MCF 10A (cell line): ENCODE data around the gene DHX8. TPM values are rescaled to one million over a fixed set of nuclear protein-coding genes. Genes with fewer than 3 reads are reported as not detected.

ENCODE experiments used
- BruUV-seq: library from RNA; stranded (reverse); fragments of 400-500 nt; replicated peaks from 2 replicates; lab custom pipeline; 2021; lab: Mats Ljungman, UMichigan
- CTCF ChIA-PET: fragments of 300-600 bp; sonication (Branson Sonifier 250); formaldehyde crosslinking; extraction: SDS; loops from one replicate; lab custom pipeline; 2021; ENCODE audit warnings: antibody characterized with exemption, inconsistent platforms; lab: Yijun Ruan, JAX
- POLR2A ChIA-PET: fragments of 300-600, 350-650 bp; sonication (Branson Sonifier 250); formaldehyde crosslinking; extraction: SDS; loops from one replicate; lab custom pipeline; 2020; ENCODE audit warnings: antibody characterized with exemption, inconsistent platforms; lab: Yijun Ruan, JAX
- DNase-seq: peaks from one replicate; pipeline ENCODE4 v3.0.0-alpha.2; 2018; ENCODE audit not compliant: unreplicated experiment
- H3K27ac Mint-ChIP-seq: one replicate; pipeline ENCODE4 v1.8.0; 2022; ENCODE audit warnings: mild to moderate bottlenecking, low read depth, mixed read lengths; ENCODE audit not compliant: unreplicated experiment
- H3K27me3 Mint-ChIP-seq: one replicate; pipeline ENCODE4 v1.8.0; 2022; ENCODE audit warnings: mixed read lengths; ENCODE audit not compliant: insufficient read depth, unreplicated experiment
- H3K36me3 Mint-ChIP-seq: one replicate; pipeline ENCODE4 v1.8.0; 2022; ENCODE audit warnings: mild to moderate bottlenecking, moderate library complexity, mixed read lengths; ENCODE audit not compliant: insufficient read depth, unreplicated experiment
- H3K4me1 Mint-ChIP-seq: one replicate; pipeline ENCODE4 v1.8.0; 2022; ENCODE audit warnings: mixed read lengths; ENCODE audit not compliant: insufficient read depth, unreplicated experiment
- H3K4me3 Mint-ChIP-seq: one replicate; pipeline ENCODE4 v1.8.0; 2022; ENCODE audit warnings: mild to moderate bottlenecking, moderate library complexity, mixed read lengths; ENCODE audit not compliant: unreplicated experiment
- H3K9me3 Mint-ChIP-seq: one replicate; pipeline ENCODE4 v1.8.0; 2022; ENCODE audit warnings: mixed read lengths; ENCODE audit not compliant: unreplicated experiment
- CTCF ChIP-seq: fragments of 200-600 bp; IDR thresholded peaks from one replicate; pipeline ENCODE4 v1.8.0; 2022; ENCODE audit warnings: antibody characterized with exemption, mild to moderate bottlenecking; ENCODE audit not compliant: unreplicated experiment
- intact Hi-C: fragments of 100-400 bp; cut with micrococcal nuclease; formaldehyde crosslinking; loops from 2 replicates; pipeline ENCODE4 v1.14.1; 2022
- total RNA-seq: library from RNA; stranded (reverse); gene quantifications from 2 replicates; pipeline ENCODE4 v1.2.3, GENCODE V29; 2022

Gene DHX8
- total RNA-seq, 1 experiment from 2014 or later: 56.9 TPM

GRCh38 chr17:43573579-43574321 lies 90.0 kb downstream of the DHX8 start:
- TF ChIP-seq CTCF: no peak
- POLR2A ChIA-PET: interaction anchor here (0.8 to 1.9 kb wide), 2 partner anchors 11 to 100 kb away, joined by 3 to 8 read pairs; no protein-coding TSS in a partner anchor
- no peak overlapping the region for H3K27ac Mint-ChIP-seq

DNA sequence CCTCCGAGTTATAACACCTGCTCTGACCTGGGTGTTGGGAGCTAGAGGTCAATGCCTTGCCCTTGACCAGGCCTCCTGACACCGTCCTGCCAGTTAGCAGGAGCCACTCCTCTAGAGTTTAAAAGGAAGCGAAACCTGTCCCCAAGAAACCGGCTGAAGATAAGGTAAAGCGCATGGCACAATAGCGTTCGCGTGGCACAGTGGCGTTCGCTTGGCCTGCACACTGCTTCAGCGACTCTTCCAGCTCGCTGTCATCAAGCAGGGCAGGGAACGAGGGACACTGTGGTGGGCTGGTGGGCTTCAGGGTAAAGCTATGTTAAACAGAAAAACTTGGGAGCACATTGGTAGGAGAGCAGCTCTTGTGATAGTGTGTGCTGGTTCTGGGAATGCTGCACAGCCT lies 90.6 kb downstream of the DHX8 start:
- BruUV-seq: no TSS peak
- Mint-ChIP-seq H3K27me3 (no peaks in the 10 kb centered on the region), H3K36me3 (no peaks in the 10 kb centered on the region), H3K4me1 (peaks cover 14% of the 10 kb centered on the region), H3K27ac (no peak overlapping the region), H3K9me3 (no peaks in the 10 kb centered on the region), H3K4me3 (no peak overlapping the region)
- POLR2A ChIA-PET: interaction anchor here (1.9 kb wide), 1 partner anchor 99 kb away, joined by 8 read pairs; no protein-coding TSS in a partner anchor
- DNase-seq: no peak
- no peak for TF ChIP-seq CTCF
- intact Hi-C loops: loop anchor here (10.0 kb wide), 1 partner anchor 180 kb away; the partner anchor contains the start of gene ARL4D
- CTCF ChIA-PET: interaction anchor here (0.6 to 2.9 kb wide), 6 partner anchors 27 to 1062 kb away, joined by 3 to 9 read pairs (median 3); no protein-coding TSS in a partner anchor

More at GRCh38 chr17:43573579-43574321, 90.0 kb downstream of the DHX8 start:
- no peaks in the 10 kb centered on the region for H3K36me3 Mint-ChIP-seq
- H3K4me3 Mint-ChIP-seq: no peak overlapping the region
- intact Hi-C loops: loop anchor here (10.0 kb wide), 1 partner anchor 179 kb away; the partner anchor contains the start of gene ARL4D
- H3K27me3 Mint-ChIP-seq: no peaks in the 10 kb centered on the region
- peaks cover 8% of the 10 kb centered on the region for H3K4me1 Mint-ChIP-seq
- no peak for DNase-seq
- CTCF ChIA-PET: interaction anchor here (0.5 to 2.9 kb wide), 5 partner anchors 26 to 336 kb away, joined by 3 to 9 read pairs (median 4); no protein-coding TSS in a partner anchor
- no TSS peak for BruUV-seq
- H3K9me3 Mint-ChIP-seq: no peaks in the 10 kb centered on the region

DNA sequence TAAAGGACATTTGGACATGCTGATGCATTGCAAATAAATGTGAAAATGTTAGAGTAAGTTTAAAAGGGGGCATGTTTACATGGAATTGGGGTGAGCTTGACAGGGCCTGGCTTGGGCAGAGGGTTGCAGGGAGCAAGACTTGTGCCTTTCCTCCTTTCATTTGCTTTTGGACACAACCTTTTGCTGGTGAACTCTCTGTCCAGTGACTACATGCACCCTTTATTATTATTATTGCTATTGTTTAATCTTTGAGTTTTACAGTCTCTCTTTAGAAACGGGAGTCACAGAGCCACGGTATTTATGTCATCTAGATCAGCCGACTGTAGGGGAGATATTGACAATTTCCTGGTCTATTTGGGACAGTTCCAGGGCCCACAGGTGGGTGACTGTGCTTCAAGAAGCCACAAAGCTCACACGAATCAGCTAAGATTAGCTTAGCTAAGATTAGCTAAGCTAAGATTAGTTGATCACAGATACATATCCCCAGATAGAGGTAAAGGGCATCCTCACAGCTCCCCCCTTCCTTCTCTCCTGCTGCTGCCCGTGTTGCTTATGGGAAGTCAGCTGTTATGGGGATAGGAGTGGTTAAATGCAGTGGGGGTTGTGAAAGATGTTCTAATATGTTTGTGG lies 91.2 kb downstream of the DHX8 start:
- peaks cover 21% of the 10 kb centered on the region for H3K4me1 Mint-ChIP-seq
- intact Hi-C loops: loop anchor here (10.0 kb wide), 1 partner anchor 180 kb away; the partner anchor contains the start of gene ARL4D
- CTCF ChIA-PET: interaction anchor here (0.6 to 2.9 kb wide), 6 partner anchors 17 to 1062 kb away, joined by 3 to 12 read pairs (median 6); no protein-coding TSS in a partner anchor

More for the DNA sequence above, 91.2 kb downstream of the DHX8 start:
- Mint-ChIP-seq H3K4me3 (no peak overlapping the region), H3K36me3 (no peaks in the 10 kb centered on the region), H3K9me3 (no peaks in the 10 kb centered on the region), H3K27ac (no peak overlapping the region), H3K27me3 (no peaks in the 10 kb centered on the region)
- BruUV-seq: no TSS peak
- POLR2A ChIA-PET: interaction anchor here (0.7 to 1.6 kb wide), 3 partner anchors 17 to 99 kb away, joined by 4 to 5 read pairs (median 5); no protein-coding TSS in a partner anchor
- no peak for TF ChIP-seq CTCF
- no peak for DNase-seq

Other genes starting within 250 kb of the DHX8 start
- gene RNU2-1, start 250.0 kb upstream of the DHX8 start, total RNA-seq: 4,245 and 4,277 TPM in 2 replicates
- 33.5 and 38.8 TPM in 2 replicates for gene ARL4D, start 85.0 kb upstream of the DHX8 start, total RNA-seq
- 23.5 and 31.6 TPM in 2 replicates for gene ETV4, start 62.4 kb downstream of the DHX8 start, total RNA-seq
- gene MEOX1, start 177.9 kb downstream of the DHX8 start, total RNA-seq: not detected in 2 replicates